Fibroblast of lung (primary cell): ENCODE results near the gene PLEKHA1.

Source experiments
- EZH2 ChIP-seq: IDR thresholded peaks from 2 replicates; pipeline ENCODE4 v1.5.1; 2012; ENCODE audit warnings: low read length, control low read depth, mild to moderate bottlenecking; ENCODE audit errors: missing control alignments
- TF ChIP-seq, protein P1 (sequence below), 2 donors: IDR thresholded peaks in 1 of 2; conservative IDR thresholded peaks in 1 of 2; 1 replicate in 1 of 2; 2 replicates in 1 of 2; pipeline ENCODE4 v1.5.1; 2011 to 2012; ENCODE audit warnings: low read length in 2 of 2, control low read depth in 1 of 2, inconsistent platforms in 1 of 2, low read depth in 1 of 2, mild to moderate bottlenecking in 1 of 2

DNA sequence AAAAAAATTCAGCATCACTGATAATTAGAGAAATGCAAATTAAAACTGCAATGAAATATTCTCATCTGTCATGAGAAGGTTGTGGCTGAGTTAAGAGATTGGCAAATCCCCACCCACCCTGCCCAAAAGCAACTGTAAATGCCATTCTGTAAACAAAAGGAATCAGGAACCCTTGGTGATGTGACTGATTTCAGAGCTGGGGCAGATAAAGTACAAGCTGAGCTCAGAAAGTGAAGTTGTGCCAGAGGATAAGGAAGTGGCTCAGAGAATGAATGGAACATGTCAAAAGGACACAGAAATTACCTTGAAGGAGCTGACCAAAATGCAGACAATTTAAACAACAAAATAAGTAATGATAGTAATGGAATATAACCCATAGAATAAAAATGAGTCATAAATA lies 47.2 kb downstream of the PLEKHA1 start:
- TF ChIP-seq, protein P1, sequence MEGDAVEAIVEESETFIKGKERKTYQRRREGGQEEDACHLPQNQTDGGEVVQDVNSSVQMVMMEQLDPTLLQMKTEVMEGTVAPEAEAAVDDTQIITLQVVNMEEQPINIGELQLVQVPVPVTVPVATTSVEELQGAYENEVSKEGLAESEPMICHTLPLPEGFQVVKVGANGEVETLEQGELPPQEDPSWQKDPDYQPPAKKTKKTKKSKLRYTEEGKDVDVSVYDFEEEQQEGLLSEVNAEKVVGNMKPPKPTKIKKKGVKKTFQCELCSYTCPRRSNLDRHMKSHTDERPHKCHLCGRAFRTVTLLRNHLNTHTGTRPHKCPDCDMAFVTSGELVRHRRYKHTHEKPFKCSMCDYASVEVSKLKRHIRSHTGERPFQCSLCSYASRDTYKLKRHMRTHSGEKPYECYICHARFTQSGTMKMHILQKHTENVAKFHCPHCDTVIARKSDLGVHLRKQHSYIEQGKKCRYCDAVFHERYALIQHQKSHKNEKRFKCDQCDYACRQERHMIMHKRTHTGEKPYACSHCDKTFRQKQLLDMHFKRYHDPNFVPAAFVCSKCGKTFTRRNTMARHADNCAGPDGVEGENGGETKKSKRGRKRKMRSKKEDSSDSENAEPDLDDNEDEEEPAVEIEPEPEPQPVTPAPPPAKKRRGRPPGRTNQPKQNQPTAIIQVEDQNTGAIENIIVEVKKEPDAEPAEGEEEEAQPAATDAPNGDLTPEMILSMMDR (conservative IDR thresholded peaks at IDR 0.05 in 1 of 2, IDR thresholded peaks at IDR 0.05 in 1 of 2; ENCODE audit: low read depth in 1 of 2, low read length in 2 of 2), result no peak
- no peak for TF ChIP-seq EZH2
